ENCODE results near the gene LRRK1.

DNA sequence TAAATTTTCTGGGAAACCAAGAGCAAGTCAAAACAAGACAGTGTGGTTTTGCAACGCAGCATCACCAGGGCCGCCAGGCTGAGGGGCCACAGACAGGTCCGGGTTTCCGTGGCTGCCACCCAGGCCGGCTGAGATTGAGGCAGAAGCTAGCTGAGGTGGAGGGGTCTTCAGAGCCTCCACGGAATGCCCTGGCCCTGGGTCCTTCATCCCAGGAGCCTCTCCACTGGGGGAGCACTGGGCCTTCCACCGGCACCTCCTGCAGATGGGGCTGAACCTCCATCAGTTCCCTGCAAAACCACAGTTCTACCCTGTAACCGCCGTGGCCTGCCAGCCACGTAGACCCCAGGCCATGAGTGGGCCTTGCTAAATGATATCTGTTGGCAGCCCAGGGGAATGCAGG lies 180.0 kb downstream of the LRRK1 start:
- TF ChIP-seq, protein P1, sequence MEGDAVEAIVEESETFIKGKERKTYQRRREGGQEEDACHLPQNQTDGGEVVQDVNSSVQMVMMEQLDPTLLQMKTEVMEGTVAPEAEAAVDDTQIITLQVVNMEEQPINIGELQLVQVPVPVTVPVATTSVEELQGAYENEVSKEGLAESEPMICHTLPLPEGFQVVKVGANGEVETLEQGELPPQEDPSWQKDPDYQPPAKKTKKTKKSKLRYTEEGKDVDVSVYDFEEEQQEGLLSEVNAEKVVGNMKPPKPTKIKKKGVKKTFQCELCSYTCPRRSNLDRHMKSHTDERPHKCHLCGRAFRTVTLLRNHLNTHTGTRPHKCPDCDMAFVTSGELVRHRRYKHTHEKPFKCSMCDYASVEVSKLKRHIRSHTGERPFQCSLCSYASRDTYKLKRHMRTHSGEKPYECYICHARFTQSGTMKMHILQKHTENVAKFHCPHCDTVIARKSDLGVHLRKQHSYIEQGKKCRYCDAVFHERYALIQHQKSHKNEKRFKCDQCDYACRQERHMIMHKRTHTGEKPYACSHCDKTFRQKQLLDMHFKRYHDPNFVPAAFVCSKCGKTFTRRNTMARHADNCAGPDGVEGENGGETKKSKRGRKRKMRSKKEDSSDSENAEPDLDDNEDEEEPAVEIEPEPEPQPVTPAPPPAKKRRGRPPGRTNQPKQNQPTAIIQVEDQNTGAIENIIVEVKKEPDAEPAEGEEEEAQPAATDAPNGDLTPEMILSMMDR (IDR thresholded peaks at IDR 0.05), result no peak
- TF ChIP-seq TEAD4 (CRISPR knock-in tag; IDR thresholded peaks at IDR 0.05) (no peak), ELF4 (CRISPR knock-in tag; IDR thresholded peaks at IDR 0.05; ENCODE audit: low read depth) (no peak)
- TF ChIP-seq, protein P2, sequence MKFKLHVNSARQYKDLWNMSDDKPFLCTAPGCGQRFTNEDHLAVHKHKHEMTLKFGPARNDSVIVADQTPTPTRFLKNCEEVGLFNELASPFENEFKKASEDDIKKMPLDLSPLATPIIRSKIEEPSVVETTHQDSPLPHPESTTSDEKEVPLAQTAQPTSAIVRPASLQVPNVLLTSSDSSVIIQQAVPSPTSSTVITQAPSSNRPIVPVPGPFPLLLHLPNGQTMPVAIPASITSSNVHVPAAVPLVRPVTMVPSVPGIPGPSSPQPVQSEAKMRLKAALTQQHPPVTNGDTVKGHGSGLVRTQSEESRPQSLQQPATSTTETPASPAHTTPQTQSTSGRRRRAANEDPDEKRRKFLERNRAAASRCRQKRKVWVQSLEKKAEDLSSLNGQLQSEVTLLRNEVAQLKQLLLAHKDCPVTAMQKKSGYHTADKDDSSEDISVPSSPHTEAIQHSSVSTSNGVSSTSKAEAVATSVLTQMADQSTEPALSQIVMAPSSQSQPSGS (CRISPR knock-in tag; IDR thresholded peaks at IDR 0.05; ENCODE audit: borderline replicate concordance, low read depth), result no peak
- TF ChIP-seq, protein P3, sequence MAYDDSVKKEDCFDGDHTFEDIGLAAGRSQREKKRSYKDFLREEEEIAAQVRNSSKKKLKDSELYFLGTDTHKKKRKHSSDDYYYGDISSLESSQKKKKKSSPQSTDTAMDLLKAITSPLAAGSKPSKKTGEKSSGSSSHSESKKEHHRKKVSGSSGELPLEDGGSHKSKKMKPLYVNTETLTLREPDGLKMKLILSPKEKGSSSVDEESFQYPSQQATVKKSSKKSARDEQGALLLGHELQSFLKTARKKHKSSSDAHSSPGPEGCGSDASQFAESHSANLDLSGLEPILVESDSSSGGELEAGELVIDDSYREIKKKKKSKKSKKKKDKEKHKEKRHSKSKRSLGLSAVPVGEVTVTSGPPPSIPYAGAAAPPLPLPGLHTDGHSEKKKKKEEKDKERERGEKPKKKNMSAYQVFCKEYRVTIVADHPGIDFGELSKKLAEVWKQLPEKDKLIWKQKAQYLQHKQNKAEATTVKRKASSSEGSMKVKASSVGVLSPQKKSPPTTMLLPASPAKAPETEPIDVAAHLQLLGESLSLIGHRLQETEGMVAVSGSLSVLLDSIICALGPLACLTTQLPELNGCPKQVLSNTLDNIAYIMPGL (CRISPR knock-in tag; IDR thresholded peaks at IDR 0.05), result no peak

Measured in WTC11 (cell line).